Neural cell (in vitro differentiated cells): Measurements from ENCODE around the gene KRTAP2-2.
"Not testable (repeated sequence)": the region's sequence is repeated elsewhere in the genome, so short reads cannot be mapped to it uniquely, and the experiment has no call there.

Experiments
- CTCF ChIP-seq: fragments of 450-650 bp; IDR thresholded peaks from 2 replicates; pipeline ENCODE4 v1.5.1; 2014; ENCODE audit warnings: antibody characterized with exemption, mild to moderate bottlenecking, moderate library complexity; ENCODE audit not compliant: poor library complexity, severe bottlenecking
- EZH2 ChIP-seq: fragments of 200-600, 300-800 bp; shearing (Covaris generic), sonication (generic); IDR thresholded peaks from 2 replicates; pipeline ENCODE4 v1.6.1; 2014; ENCODE audit warnings: antibody characterized with exemption, low read length, borderline replicate concordance, mild to moderate bottlenecking; ENCODE audit not compliant: insufficient read depth, poor library complexity, severe bottlenecking

- TF ChIP-seq CTCF, EZH2: not testable (repeated sequence)
Observed at GRCh38 chr17:41054556-41054955, 474 bp downstream of the KRTAP2-2 start.
